ENCODE data around the gene SLC2A9. TPM values are rescaled to one million over a fixed set of nuclear protein-coding genes. Genes with fewer than 3 reads are reported as not detected.

Gene SLC2A9
- total RNA-seq = 1.1 and 1.2 TPM in 2 replicates

DNA sequence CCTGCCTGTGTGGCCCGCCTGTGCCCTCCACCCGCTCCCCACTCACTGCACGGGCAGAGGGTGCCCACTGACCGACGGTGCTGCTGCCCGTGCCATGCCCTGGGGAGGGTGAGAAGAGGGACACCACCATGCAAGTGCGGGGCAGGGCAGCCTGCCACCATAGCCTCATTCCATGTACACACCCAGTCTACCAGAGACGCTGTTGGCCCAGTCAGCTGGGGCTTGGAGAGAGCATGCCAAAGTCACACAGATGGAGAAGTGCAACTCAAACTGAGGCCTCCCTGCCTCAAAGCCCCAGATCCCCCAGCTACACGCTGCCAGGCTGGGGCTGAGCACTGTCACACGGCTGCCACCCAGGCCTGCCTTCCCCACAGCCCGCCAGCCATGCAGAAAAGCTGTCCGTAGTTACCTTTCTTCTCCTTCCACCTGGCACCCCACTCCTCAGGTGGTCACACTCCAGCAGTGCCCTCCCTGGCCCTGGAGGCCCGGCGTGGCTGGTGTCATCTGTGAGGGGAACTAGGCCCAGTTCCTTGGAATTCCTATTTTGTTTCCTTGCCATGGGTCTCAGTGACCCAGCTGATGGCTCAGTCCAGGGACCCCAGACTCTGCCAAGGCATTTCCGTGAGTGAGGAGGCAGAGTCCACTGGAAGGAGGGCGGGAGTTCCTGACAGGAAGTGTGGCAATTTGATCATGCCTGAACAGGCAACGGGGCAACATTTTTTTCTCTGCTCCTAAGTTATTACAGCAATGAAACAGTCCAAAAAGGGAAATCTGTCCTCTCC lies at the start of gene SLC2A9:
TSS of gene SLC2A9 (minus strand) at position 627 of the 782 bp plus-strand sequence. CDS start at position 559, 68 bp downstream.
- ATAC-seq (ENCODE audit: low read depth) = no peak
- TF ChIP-seq, protein P1, sequence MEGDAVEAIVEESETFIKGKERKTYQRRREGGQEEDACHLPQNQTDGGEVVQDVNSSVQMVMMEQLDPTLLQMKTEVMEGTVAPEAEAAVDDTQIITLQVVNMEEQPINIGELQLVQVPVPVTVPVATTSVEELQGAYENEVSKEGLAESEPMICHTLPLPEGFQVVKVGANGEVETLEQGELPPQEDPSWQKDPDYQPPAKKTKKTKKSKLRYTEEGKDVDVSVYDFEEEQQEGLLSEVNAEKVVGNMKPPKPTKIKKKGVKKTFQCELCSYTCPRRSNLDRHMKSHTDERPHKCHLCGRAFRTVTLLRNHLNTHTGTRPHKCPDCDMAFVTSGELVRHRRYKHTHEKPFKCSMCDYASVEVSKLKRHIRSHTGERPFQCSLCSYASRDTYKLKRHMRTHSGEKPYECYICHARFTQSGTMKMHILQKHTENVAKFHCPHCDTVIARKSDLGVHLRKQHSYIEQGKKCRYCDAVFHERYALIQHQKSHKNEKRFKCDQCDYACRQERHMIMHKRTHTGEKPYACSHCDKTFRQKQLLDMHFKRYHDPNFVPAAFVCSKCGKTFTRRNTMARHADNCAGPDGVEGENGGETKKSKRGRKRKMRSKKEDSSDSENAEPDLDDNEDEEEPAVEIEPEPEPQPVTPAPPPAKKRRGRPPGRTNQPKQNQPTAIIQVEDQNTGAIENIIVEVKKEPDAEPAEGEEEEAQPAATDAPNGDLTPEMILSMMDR (IDR thresholded peaks at IDR 0.05) = no peak
- H3K27ac Mint-ChIP-seq = no peak within 1 kb of the TSS
- intact Hi-C loops (cut with micrococcal nuclease) = loop anchor here (10.0 kb wide), 1 partner anchor 1404 kb away; the partner anchor contains the start of gene HS3ST1
- ChIA-PET CTCF (interaction anchor here (0.6 kb wide), 1 partner anchor 42 kb away, joined by 3 read pairs; no protein-coding TSS in a partner anchor), POLR2A (interaction anchor here (1.4 kb wide), 1 partner anchor 13 kb away, joined by 6 read pairs; no protein-coding TSS in a partner anchor)
- peak within 1 kb of the TSS; percentile 20 for H3K4me3 Mint-ChIP-seq
- H3K27me3 Mint-ChIP-seq = no peaks in the 10 kb centered on the region
- H3K9me3 Mint-ChIP-seq = no peaks in the 10 kb centered on the region
- DNase-seq = no peak
- H3K36me3 Mint-ChIP-seq (ENCODE audit: low read depth) = no peaks in the 10 kb centered on the region
- H3K4me1 Mint-ChIP-seq = peaks cover 39% of the 10 kb centered on the region

DNA sequence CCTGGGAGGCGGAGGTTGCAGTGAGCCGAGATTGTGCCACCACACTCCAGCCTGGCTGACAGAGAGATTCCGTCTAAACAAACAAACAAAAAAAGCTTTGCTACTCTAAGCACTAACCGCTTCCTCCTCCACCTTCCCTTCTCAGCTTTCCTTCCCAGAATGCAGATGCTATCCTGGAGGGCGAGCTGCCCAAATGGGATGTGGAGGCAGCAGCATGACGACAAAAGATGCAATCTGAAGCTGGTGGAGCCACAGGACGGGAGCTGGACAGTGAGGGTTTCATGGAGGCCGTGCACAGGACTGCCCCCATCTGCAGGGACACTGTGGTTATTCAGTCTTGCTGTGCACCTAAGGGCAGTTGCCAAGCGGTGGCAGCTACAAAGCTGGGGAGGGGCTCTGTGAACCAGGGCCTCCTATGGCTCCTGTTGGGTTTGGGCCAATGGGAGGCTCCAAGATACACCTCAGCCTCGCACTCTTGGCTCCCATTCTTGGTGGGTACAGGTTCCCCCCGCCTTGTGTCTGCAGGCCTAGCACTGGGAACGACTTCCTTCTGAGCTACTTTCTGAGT lies 47.9 kb upstream of the SLC2A9 start:
- ChIA-PET POLR2A (no interaction called here), CTCF (no interaction called here)
- TF ChIP-seq, protein P1 (IDR thresholded peaks at IDR 0.05) = no peak
- no peak for DNase-seq
- Mint-ChIP-seq H3K4me3 (no peak overlapping the region), H3K27ac (no peak overlapping the region), H3K27me3 (no peaks in the 10 kb centered on the region), H3K4me1 (no peaks in the 10 kb centered on the region), H3K9me3 (no peaks in the 10 kb centered on the region), H3K36me3 (ENCODE audit: low read depth) (peaks cover 69% of the 10 kb centered on the region)
- intact Hi-C loops (cut with micrococcal nuclease) = no loop called here
- ATAC-seq (ENCODE audit: low read depth) = no peak

DNA sequence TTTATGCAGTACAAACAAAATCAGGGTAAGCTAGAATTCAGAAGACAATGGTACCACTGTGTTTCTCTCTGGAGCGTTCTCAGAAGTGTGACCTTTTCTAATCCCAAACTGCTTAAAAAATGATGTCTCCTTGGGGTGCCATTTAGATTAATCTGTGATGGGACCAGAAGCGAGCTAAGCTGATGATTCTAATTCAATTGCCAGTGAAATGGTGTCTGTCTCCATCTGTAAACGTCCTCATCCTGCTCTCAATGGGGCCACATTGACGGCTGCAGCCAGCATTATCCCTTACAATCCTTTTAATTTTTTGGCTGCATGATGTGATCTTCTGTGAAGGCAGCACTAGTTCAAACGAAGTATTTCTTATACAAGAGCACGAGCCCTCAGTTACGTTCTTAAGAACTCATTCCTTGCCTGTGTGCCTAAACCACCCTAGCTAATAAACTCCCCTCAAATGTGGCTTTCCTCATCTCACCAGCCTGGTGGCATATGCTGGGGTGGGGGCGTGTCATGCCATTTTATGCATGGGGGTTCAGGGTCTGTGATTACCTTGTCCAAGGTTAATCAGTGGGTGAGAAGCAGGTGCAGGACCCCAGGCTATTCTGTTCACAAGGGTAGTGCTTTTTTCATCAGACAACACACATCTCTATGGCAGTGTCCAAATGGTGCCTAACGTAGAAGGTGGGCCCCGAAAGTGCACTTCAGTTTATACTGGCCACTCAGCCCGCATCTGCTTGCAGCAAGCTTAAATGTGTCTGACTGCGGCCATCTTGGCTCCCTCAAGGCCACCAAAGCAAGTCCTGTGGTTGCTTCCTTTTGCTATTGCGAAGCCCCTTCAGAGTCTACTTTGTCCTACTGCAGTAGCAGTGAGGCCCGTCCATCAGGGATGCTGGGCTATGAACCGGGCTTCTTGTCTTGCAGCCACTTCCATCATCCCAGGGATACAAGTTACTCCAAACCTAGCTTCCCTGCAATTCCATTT lies 45.7 kb upstream of the SLC2A9 start:
- H3K4me1 Mint-ChIP-seq = no peaks in the 10 kb centered on the region
- TF ChIP-seq, protein P1 (IDR thresholded peaks at IDR 0.05) = no peak
- no peak overlapping the region for H3K27ac Mint-ChIP-seq
- H3K4me3 Mint-ChIP-seq = no peak overlapping the region
- H3K9me3 Mint-ChIP-seq = no peaks in the 10 kb centered on the region
- ATAC-seq (ENCODE audit: low read depth) = no peak
- H3K36me3 Mint-ChIP-seq (ENCODE audit: low read depth) = peaks cover 63% of the 10 kb centered on the region
- CTCF ChIA-PET = no interaction called here
- DNase-seq = no peak
- POLR2A ChIA-PET = interaction anchor here (0.6 kb wide), 1 partner anchor 781 kb away, joined by 3 read pairs; no protein-coding TSS in a partner anchor
- no peaks in the 10 kb centered on the region for H3K27me3 Mint-ChIP-seq
- intact Hi-C loops (cut with micrococcal nuclease) = no loop called here

DNA sequence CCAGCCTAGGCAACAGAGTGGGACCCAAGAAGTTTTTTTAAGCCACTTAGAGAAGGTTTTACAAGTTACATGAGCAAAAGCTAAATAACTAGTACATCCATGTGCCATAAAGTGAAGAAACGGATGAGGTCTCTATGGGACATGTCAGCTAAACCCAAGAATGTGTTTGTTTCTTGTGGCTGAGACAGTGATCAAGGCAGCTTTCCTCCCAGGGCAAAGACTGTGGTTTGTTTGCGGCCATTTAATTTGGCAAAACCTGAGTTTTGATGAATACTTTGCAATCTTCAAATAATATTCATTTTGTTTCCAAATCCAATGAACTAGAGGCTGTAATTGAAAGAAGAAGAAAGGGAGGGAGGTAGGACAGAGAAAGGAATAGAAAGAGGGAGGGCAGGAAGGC lies 44.9 kb upstream of the SLC2A9 start:
- H3K36me3 Mint-ChIP-seq (ENCODE audit: low read depth) = peaks cover 70% of the 10 kb centered on the region
- H3K4me1 Mint-ChIP-seq = no peaks in the 10 kb centered on the region
- ChIA-PET CTCF (no interaction called here), POLR2A (no interaction called here)
- H3K27me3 Mint-ChIP-seq = no peaks in the 10 kb centered on the region
- no peak overlapping the region for H3K27ac Mint-ChIP-seq
- no peak overlapping the region for H3K4me3 Mint-ChIP-seq
- TF ChIP-seq, protein P1 (IDR thresholded peaks at IDR 0.05) = no peak
- no peaks in the 10 kb centered on the region for H3K9me3 Mint-ChIP-seq
- intact Hi-C loops (cut with micrococcal nuclease) = no loop called here
- no peak for DNase-seq
- ATAC-seq (ENCODE audit: low read depth) = no peak
